Stimulated activated CD8-positive, alpha-beta memory T cell treated with anti-CD3 and anti-CD28 coated beads, Interleukin-15, amount 100 ng/mL, for 4 hours (primary cell): ENCODE results near the gene ZNF324.
"Not testable (repeated sequence)": the region's sequence is repeated elsewhere in the genome, so short reads cannot be mapped to it uniquely, and the experiment has no call there.

Source experiments
- DNase-seq, 2 donors: peaks; one replicate each; pipeline ENCODE4 v3.0.0-alpha.2; 2020; ENCODE audit warnings: low read depth in 2 of 2

Gene ZNF324

GRCh38 chr19:58499021-58499927 is 32.4 kb downstream of the ZNF324 start:
- DNase-seq: peak; percentile 90 to 95

GRCh38 chr19:58500242-58500641 is 33.4 kb downstream of the ZNF324 start:
- no peak for DNase-seq

- DNase-seq: not testable (repeated sequence)
Measured at GRCh38 chr19:58507602-58508223, 40.8 kb downstream of the ZNF324 start.

GRCh38 chr19:58509731-58510083 is 42.8 kb downstream of the ZNF324 start:
- DNase-seq: no peak

GRCh38 chr19:58510084-58510862 is 43.4 kb downstream of the ZNF324 start:
- DNase-seq: no peak

GRCh38 chr19:58511353-58512208 is 44.7 kb downstream of the ZNF324 start, which contains the start of gene SLC27A5:
SLC27A5 (minus strand) TSS chr19:58511992; CDS start chr19:58511955, 37 bp downstream.
- DNase-seq: no peak

- DNase-seq: no peak
Measured at GRCh38 chr19:58513213-58513693, 46.4 kb downstream of the ZNF324 start.

GRCh38 chr19:58513694-58514563 is 47.0 kb downstream of the ZNF324 start:
- DNase-seq: peak; percentile 84

GRCh38 chr19:58514564-58515022 is 47.7 kb downstream of the ZNF324 start:
- no peak for DNase-seq

GRCh38 chr19:58515259-58515658 is 48.4 kb downstream of the ZNF324 start:
- DNase-seq: no peak

- no peak for DNase-seq
Measured at GRCh38 chr19:58516246-58516836, 49.5 kb downstream of the ZNF324 start.

- DNase-seq: no peak
Measured at GRCh38 chr19:58516964-58517833, 50.3 kb downstream of the ZNF324 start.

- DNase-seq: no peak
Measured at GRCh38 chr19:58518256-58519086, 51.6 kb downstream of the ZNF324 start.

GRCh38 chr19:58519087-58519354 is 52.1 kb downstream of the ZNF324 start:
- no peak for DNase-seq

- DNase-seq: peak; percentile 72 to 76
Measured at GRCh38 chr19:58519355-58520256, 52.7 kb downstream of the ZNF324 start, which contains the start of gene ZBTB45. ZBTB45 (minus strand) TSS chr19:58519810; CDS start chr19:58517673, 2,137 bp downstream.

- DNase-seq: no peak
Measured at GRCh38 chr19:58520257-58520599, 53.3 kb downstream of the ZNF324 start.

- no peak for DNase-seq
Measured at GRCh38 chr19:58521651-58522050, 54.8 kb downstream of the ZNF324 start.
